SK-N-SH treated with all-trans-retinoic acid at 6 μM for 48 hours (cell line): Measurements from ENCODE around the gene UBE2L6.

Experiments used
- ATAC-seq: fragments of 200-7000 bp; cut with Tn5 transposase; 3 replicates; pipeline ENCODE4 v1.9.1; 2020; ENCODE audit warnings: mild to moderate bottlenecking, moderate library complexity
- ARNTL ChIP-seq: fragments of 450-650 bp; formaldehyde crosslinking; IDR thresholded peaks from 2 replicates; pipeline ENCODE4 v1.5.0; 2020; ENCODE audit warnings: low read depth, mild to moderate bottlenecking, moderate library complexity, borderline replicate concordance
- CSDC2 ChIP-seq: fragments of 250-450 bp; sonication (Bioruptor Pico); IDR thresholded peaks from 2 replicates; pipeline ENCODE4 v1.5.0; 2020; ENCODE audit warnings: mild to moderate bottlenecking, moderate library complexity
- ESRRG ChIP-seq: fragments of 250-450 bp; sonication (Bioruptor Pico); IDR thresholded peaks from 2 replicates; pipeline ENCODE4 v1.6.1; 2021; ENCODE audit warnings: mild to moderate bottlenecking
- GLIS3 ChIP-seq: fragments of 250-450 bp; sonication (Bioruptor Pico); IDR thresholded peaks from 2 replicates; pipeline ENCODE4 v1.5.0; 2020; ENCODE audit warnings: mild to moderate bottlenecking, moderate library complexity
- OSR1 ChIP-seq: fragments of 250-450 bp; sonication (Bioruptor Pico); IDR thresholded peaks from 2 replicates; pipeline ENCODE4 v1.8.0; 2022; ENCODE audit warnings: moderate library complexity, mild to moderate bottlenecking, inconsistent platforms
- POU6F1 ChIP-seq: fragments of 250-450 bp; sonication (Bioruptor Pico); IDR thresholded peaks from 2 replicates; pipeline ENCODE4 v1.8.0; 2021; ENCODE audit warnings: low read depth, mild to moderate bottlenecking, moderate library complexity, borderline replicate concordance
- PPARA ChIP-seq: fragments of 250-450 bp; sonication (Bioruptor Pico); IDR thresholded peaks from 2 replicates; pipeline ENCODE4 v1.5.0; 2020; ENCODE audit warnings: mild to moderate bottlenecking, borderline replicate concordance
- RARB ChIP-seq: fragments of 250-450 bp; sonication (Bioruptor Pico); IDR thresholded peaks from 2 replicates; pipeline ENCODE4 v1.8.0; 2021; ENCODE audit warnings: mild to moderate bottlenecking, moderate library complexity
- SNAI2 ChIP-seq: fragments of 250-450 bp; sonication (Bioruptor Pico); IDR thresholded peaks from 2 replicates; pipeline ENCODE4 v1.5.0; 2020; ENCODE audit warnings: mild to moderate bottlenecking, moderate library complexity
- TCF4 ChIP-seq: fragments of 250-450 bp; sonication (Bioruptor Pico); IDR thresholded peaks from 2 replicates; pipeline ENCODE4 v1.8.0; 2021; ENCODE audit warnings: mild to moderate bottlenecking, moderate library complexity, borderline replicate concordance
- TOX ChIP-seq: fragments of 250-450 bp; sonication (Bioruptor Pico); IDR thresholded peaks from 2 replicates; pipeline ENCODE4 v1.8.0; 2021; ENCODE audit warnings: mild to moderate bottlenecking, moderate library complexity, borderline replicate concordance
- TSHZ2 ChIP-seq: fragments of 250-450 bp; sonication (Bioruptor Pico); IDR thresholded peaks from 2 replicates; pipeline ENCODE4 v1.5.0; 2020; ENCODE audit warnings: mild to moderate bottlenecking, moderate library complexity
- ZC3H10 ChIP-seq: fragments of 250-450 bp; sonication (Bioruptor Pico); IDR thresholded peaks from 2 replicates; pipeline ENCODE4 v1.5.1; 2021; ENCODE audit warnings: mild to moderate bottlenecking, moderate library complexity
- ZFP3 ChIP-seq: fragments of 250-450 bp; sonication (Bioruptor Pico); IDR thresholded peaks from 2 replicates; pipeline ENCODE4 v1.5.0; 2020; ENCODE audit warnings: mild to moderate bottlenecking, moderate library complexity
- ZNF565 ChIP-seq: fragments of 450-650 bp; formaldehyde crosslinking; conservative IDR thresholded peaks from 2 replicates; pipeline ENCODE4 v1.5.0; 2020; ENCODE audit warnings: low read depth, mild to moderate bottlenecking, moderate library complexity
- ZNF70 ChIP-seq: fragments of 450-650 bp; formaldehyde crosslinking; IDR thresholded peaks from 2 replicates; pipeline ENCODE4 v1.5.0; 2020; ENCODE audit warnings: mild to moderate bottlenecking, moderate library complexity
- ZNF8 ChIP-seq: fragments of 450-650 bp; formaldehyde crosslinking; IDR thresholded peaks from 2 replicates; pipeline ENCODE4 v1.5.0; 2020; ENCODE audit warnings: mild to moderate bottlenecking, moderate library complexity
- TF ChIP-seq, protein P1 (sequence below): fragments of 250-450 bp; sonication (Bioruptor Pico); IDR thresholded peaks from 2 replicates; pipeline ENCODE4 v1.5.1; 2021; ENCODE audit warnings: mild to moderate bottlenecking, moderate library complexity
- TF ChIP-seq, protein P2 (sequence below): fragments of 250-450 bp; sonication (Bioruptor Pico); IDR thresholded peaks from 2 replicates; pipeline ENCODE4 v1.8.0; 2020; ENCODE audit warnings: mild to moderate bottlenecking, moderate library complexity, borderline replicate concordance

The UBE2L6 gene

DNA sequence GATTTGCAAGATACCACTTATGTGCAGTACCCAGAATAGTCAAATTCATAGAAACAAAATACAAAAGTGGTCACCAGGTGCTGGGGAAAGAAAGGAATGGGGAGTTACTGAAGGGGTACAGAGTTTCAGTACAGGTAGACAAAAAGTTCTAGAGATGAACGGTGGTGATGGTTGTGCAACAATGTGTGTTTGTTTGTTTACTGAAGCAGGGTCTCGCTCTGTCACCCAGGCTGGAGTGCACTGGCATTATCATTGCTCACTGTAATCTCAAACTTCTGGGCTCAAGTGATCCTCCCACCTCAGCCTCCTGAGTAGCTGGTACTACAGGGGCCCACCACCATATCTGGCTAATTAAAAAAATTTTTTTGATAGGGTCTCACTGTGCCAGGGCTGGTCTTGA, 12.1 kb downstream of the UBE2L6 start:
- TF ChIP-seq ZC3H10 (CRISPR knock-in tag), result no peak
- TF ChIP-seq POU6F1, result no peak
- TF ChIP-seq SNAI2, result no peak
- no peak for TF ChIP-seq ESRRG (CRISPR knock-in tag)
- TF ChIP-seq TCF4 (CRISPR knock-in tag), result no peak
- TF ChIP-seq TOX (CRISPR knock-in tag), result no peak
- TF ChIP-seq TSHZ2 (CRISPR knock-in tag), result no peak
- TF ChIP-seq, protein P1, sequence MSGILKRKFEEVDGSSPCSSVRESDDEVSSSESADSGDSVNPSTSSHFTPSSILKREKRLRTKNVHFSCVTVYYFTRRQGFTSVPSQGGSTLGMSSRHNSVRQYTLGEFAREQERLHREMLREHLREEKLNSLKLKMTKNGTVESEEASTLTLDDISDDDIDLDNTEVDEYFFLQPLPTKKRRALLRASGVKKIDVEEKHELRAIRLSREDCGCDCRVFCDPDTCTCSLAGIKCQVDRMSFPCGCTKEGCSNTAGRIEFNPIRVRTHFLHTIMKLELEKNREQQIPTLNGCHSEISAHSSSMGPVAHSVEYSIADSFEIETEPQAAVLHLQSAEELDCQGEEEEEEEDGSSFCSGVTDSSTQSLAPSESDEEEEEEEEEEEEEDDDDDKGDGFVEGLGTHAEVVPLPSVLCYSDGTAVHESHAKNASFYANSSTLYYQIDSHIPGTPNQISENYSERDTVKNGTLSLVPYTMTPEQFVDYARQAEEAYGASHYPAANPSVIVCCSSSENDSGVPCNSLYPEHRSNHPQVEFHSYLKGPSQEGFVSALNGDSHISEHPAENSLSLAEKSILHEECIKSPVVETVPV (CRISPR knock-in tag), result no peak
- TF ChIP-seq ARNTL, result no peak
- TF ChIP-seq, protein P2, sequence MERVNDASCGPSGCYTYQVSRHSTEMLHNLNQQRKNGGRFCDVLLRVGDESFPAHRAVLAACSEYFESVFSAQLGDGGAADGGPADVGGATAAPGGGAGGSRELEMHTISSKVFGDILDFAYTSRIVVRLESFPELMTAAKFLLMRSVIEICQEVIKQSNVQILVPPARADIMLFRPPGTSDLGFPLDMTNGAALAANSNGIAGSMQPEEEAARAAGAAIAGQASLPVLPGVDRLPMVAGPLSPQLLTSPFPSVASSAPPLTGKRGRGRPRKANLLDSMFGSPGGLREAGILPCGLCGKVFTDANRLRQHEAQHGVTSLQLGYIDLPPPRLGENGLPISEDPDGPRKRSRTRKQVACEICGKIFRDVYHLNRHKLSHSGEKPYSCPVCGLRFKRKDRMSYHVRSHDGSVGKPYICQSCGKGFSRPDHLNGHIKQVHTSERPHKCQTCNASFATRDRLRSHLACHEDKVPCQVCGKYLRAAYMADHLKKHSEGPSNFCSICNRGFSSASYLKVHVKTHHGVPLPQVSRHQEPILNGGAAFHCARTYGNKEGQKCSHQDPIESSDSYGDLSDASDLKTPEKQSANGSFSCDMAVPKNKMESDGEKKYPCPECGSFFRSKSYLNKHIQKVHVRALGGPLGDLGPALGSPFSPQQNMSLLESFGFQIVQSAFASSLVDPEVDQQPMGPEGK (CRISPR knock-in tag), result no peak
- no peak for TF ChIP-seq ZNF565 (CRISPR knock-in tag)
- TF ChIP-seq, all 23 proteins: peak for 0
- ATAC-seq, result no peak

DNA sequence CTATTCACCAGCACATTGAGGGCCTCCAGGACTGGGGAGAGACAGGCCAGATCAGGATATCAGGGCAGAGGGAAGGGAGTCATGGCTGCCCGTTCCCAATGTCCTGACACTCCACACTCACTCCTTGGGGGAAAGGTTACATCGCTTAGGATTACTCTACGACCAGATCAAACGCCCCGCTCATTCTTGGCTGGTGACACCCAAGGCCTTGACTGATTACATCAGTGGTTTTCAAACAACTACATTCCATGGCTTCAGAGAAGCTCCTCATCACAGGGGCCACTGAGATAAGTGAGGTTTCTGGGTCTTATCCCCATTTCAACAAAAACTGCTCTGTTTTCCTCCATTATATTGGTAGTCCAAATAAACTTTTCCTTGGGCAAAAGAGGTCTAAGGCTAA, 15.0 kb downstream of the UBE2L6 start:
- no peak for ATAC-seq
- TF ChIP-seq TCF4 (CRISPR knock-in tag), result no peak
- TF ChIP-seq PPARA (CRISPR knock-in tag), result no peak

DNA sequence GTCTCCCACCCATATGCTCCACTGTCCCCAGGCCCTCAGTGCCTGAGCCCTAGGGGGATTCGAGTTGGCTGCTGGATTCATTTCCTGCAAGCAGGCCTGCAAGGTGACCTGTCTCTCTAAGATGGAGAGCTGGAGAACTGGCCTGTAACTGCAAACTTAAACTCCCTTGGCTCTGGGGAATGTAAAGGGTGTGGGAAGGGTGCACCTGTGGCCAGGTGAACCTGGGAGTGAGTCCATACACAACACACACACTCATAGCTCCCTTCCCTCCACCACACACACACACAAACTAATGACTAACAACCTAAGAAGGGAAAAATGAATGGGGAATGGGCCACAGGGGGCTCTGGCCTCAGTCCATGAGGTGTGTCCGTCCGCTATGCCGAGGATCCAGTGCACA, 15.5 kb downstream of the UBE2L6 start:
- TF ChIP-seq CSDC2 (CRISPR knock-in tag), result no peak
- TF ChIP-seq, protein P2 (CRISPR knock-in tag), result no peak
- TF ChIP-seq ZC3H10 (CRISPR knock-in tag), result no peak
- TF ChIP-seq TSHZ2 (CRISPR knock-in tag), result no peak
- TF ChIP-seq POU6F1, result no peak
- no peak for TF ChIP-seq ESRRG (CRISPR knock-in tag)
- no peak for TF ChIP-seq ZNF8 (CRISPR knock-in tag)
- no peak for TF ChIP-seq ARNTL
- TF ChIP-seq OSR1, result no peak
- no peak for TF ChIP-seq ZFP3 (CRISPR knock-in tag)
- TF ChIP-seq, protein P1 (CRISPR knock-in tag), result no peak
- no peak for TF ChIP-seq RARB (CRISPR knock-in tag)
- no peak for TF ChIP-seq TCF4 (CRISPR knock-in tag)
- TF ChIP-seq GLIS3, result no peak
- TF ChIP-seq ZNF70 (CRISPR knock-in tag), result no peak
- no peak for TF ChIP-seq PPARA (CRISPR knock-in tag)
- no peak for ATAC-seq
